IMR-90 (cell line): ENCODE data around the gene RAPGEFL1.

Experiments used
- POLR2A ChIP-seq: IDR thresholded peaks from 2 replicates; pipeline ENCODE4 v1.6.1; 2012; ENCODE audit warnings: mild to moderate bottlenecking, low read depth, low read length
- TF ChIP-seq, protein P1 (sequence below): conservative IDR thresholded peaks from 2 replicates; pipeline ENCODE4 v1.5.1; 2012; ENCODE audit warnings: mild to moderate bottlenecking, low read depth, low read length, improper control_type of control experiment

- TF ChIP-seq, protein P1, sequence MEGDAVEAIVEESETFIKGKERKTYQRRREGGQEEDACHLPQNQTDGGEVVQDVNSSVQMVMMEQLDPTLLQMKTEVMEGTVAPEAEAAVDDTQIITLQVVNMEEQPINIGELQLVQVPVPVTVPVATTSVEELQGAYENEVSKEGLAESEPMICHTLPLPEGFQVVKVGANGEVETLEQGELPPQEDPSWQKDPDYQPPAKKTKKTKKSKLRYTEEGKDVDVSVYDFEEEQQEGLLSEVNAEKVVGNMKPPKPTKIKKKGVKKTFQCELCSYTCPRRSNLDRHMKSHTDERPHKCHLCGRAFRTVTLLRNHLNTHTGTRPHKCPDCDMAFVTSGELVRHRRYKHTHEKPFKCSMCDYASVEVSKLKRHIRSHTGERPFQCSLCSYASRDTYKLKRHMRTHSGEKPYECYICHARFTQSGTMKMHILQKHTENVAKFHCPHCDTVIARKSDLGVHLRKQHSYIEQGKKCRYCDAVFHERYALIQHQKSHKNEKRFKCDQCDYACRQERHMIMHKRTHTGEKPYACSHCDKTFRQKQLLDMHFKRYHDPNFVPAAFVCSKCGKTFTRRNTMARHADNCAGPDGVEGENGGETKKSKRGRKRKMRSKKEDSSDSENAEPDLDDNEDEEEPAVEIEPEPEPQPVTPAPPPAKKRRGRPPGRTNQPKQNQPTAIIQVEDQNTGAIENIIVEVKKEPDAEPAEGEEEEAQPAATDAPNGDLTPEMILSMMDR: no peak
- no peak for TF ChIP-seq POLR2A
These were observed 65.5 kb downstream of the RAPGEFL1 start for GRCh38 chr17:40242774-40243173.
